Activated T-cell treated with anti-CD3 and anti-CD28 coated beads, Interleukin-2, amount 50 U/mL, for 24 hours (primary cell): ENCODE results near the gene PTPRG.

Experiments
- DNase-seq: peaks from one replicate; pipeline ENCODE4 v3.0.0-alpha.2; 2020
- H3K27ac Mint-ChIP-seq: 2 replicates; pipeline ENCODE4 v1.8.0; 2020; ENCODE audit warnings: mild to moderate bottlenecking, mixed read lengths
- H3K27me3 Mint-ChIP-seq: 2 replicates; pipeline ENCODE4 v1.8.0; 2020; ENCODE audit warnings: mixed read lengths
- H3K36me3 Mint-ChIP-seq: 2 replicates; pipeline ENCODE4 v1.8.0; 2020; ENCODE audit warnings: low read depth, mixed read lengths
- H3K4me1 Mint-ChIP-seq: 2 replicates; pipeline ENCODE4 v1.8.0; 2020; ENCODE audit warnings: low read depth, mixed read lengths
- H3K4me3 Mint-ChIP-seq: 2 replicates; pipeline ENCODE4 v1.8.0; 2020; ENCODE audit warnings: mild to moderate bottlenecking, moderate library complexity, mixed read lengths
- H3K9me3 Mint-ChIP-seq: 2 replicates; pipeline ENCODE4 v1.8.0; 2020; ENCODE audit warnings: mixed read lengths

The PTPRG gene

GRCh38 chr3:61983479-61983878 is 422.1 kb downstream of the PTPRG start:
- Mint-ChIP-seq H3K27me3 (no peaks in the 10 kb centered on the region), H3K4me1 (no peaks in the 10 kb centered on the region), H3K4me3 (no peak overlapping the region), H3K9me3 (no peaks in the 10 kb centered on the region), H3K27ac (no peak overlapping the region), H3K36me3 (no peaks in the 10 kb centered on the region)
- no peak for DNase-seq

GRCh38 chr3:61985020-61985419 is 423.6 kb downstream of the PTPRG start:
- no peaks in the 10 kb centered on the region for H3K36me3 Mint-ChIP-seq
- no peaks in the 10 kb centered on the region for H3K9me3 Mint-ChIP-seq
- H3K4me3 Mint-ChIP-seq: no peak overlapping the region
- H3K27ac Mint-ChIP-seq: no peak overlapping the region
- no peak for DNase-seq
- no peaks in the 10 kb centered on the region for H3K27me3 Mint-ChIP-seq
- no peaks in the 10 kb centered on the region for H3K4me1 Mint-ChIP-seq

- DNase-seq: no peak
- Mint-ChIP-seq H3K36me3 (no peaks in the 10 kb centered on the region), H3K4me1 (no peaks in the 10 kb centered on the region), H3K4me3 (no peak overlapping the region), H3K27ac (no peak overlapping the region), H3K27me3 (no peaks in the 10 kb centered on the region), H3K9me3 (no peaks in the 10 kb centered on the region)
Observed at GRCh38 chr3:61986473-61986872, 425.1 kb downstream of the PTPRG start.

- Mint-ChIP-seq H3K36me3 (no peaks in the 10 kb centered on the region), H3K27ac (no peak overlapping the region), H3K27me3 (no peaks in the 10 kb centered on the region), H3K4me1 (no peaks in the 10 kb centered on the region), H3K4me3 (no peak overlapping the region), H3K9me3 (no peaks in the 10 kb centered on the region)
- DNase-seq: no peak
Observed at GRCh38 chr3:61989681-61990080, 428.3 kb downstream of the PTPRG start.

- no peaks in the 10 kb centered on the region for H3K36me3 Mint-ChIP-seq
- H3K9me3 Mint-ChIP-seq: no peaks in the 10 kb centered on the region
- no peak for DNase-seq
- no peaks in the 10 kb centered on the region for H3K4me1 Mint-ChIP-seq
- H3K4me3 Mint-ChIP-seq: no peak overlapping the region
- H3K27me3 Mint-ChIP-seq: no peaks in the 10 kb centered on the region
- no peak overlapping the region for H3K27ac Mint-ChIP-seq
Observed at GRCh38 chr3:61990327-61991027, 429.1 kb downstream of the PTPRG start.

GRCh38 chr3:61991706-61992105 is 430.3 kb downstream of the PTPRG start:
- Mint-ChIP-seq H3K4me3 (no peak overlapping the region), H3K36me3 (no peaks in the 10 kb centered on the region), H3K4me1 (no peaks in the 10 kb centered on the region), H3K27ac (no peak overlapping the region), H3K27me3 (no peaks in the 10 kb centered on the region), H3K9me3 (no peaks in the 10 kb centered on the region)
- DNase-seq: no peak

GRCh38 chr3:61996366-61996765 is 435.0 kb downstream of the PTPRG start:
- Mint-ChIP-seq H3K4me3 (no peak overlapping the region), H3K27me3 (no peaks in the 10 kb centered on the region), H3K9me3 (no peaks in the 10 kb centered on the region), H3K4me1 (no peaks in the 10 kb centered on the region), H3K27ac (no peak overlapping the region), H3K36me3 (no peaks in the 10 kb centered on the region)
- no peak for DNase-seq

GRCh38 chr3:61997101-61997500 is 435.7 kb downstream of the PTPRG start:
- Mint-ChIP-seq H3K4me1 (no peaks in the 10 kb centered on the region), H3K27me3 (no peaks in the 10 kb centered on the region), H3K4me3 (no peak overlapping the region), H3K27ac (no peak overlapping the region), H3K9me3 (no peaks in the 10 kb centered on the region), H3K36me3 (no peaks in the 10 kb centered on the region)
- no peak for DNase-seq

- Mint-ChIP-seq H3K4me3 (no peak overlapping the region), H3K9me3 (no peaks in the 10 kb centered on the region), H3K36me3 (no peaks in the 10 kb centered on the region), H3K27me3 (no peaks in the 10 kb centered on the region), H3K4me1 (no peaks in the 10 kb centered on the region), H3K27ac (no peak overlapping the region)
- DNase-seq: no peak
Observed at GRCh38 chr3:62003835-62004234, 442.5 kb downstream of the PTPRG start.

- H3K27me3 Mint-ChIP-seq: no peaks in the 10 kb centered on the region
- H3K9me3 Mint-ChIP-seq: no peaks in the 10 kb centered on the region
- H3K36me3 Mint-ChIP-seq: no peaks in the 10 kb centered on the region
- H3K27ac Mint-ChIP-seq: no peak overlapping the region
- no peaks in the 10 kb centered on the region for H3K4me1 Mint-ChIP-seq
- DNase-seq: no peak
- H3K4me3 Mint-ChIP-seq: no peak overlapping the region
Observed at GRCh38 chr3:62007036-62007435, 445.7 kb downstream of the PTPRG start.

- no peak for DNase-seq
- H3K9me3 Mint-ChIP-seq: no peaks in the 10 kb centered on the region
- H3K4me1 Mint-ChIP-seq: no peaks in the 10 kb centered on the region
- H3K27ac Mint-ChIP-seq: no peak overlapping the region
- H3K36me3 Mint-ChIP-seq: no peaks in the 10 kb centered on the region
- H3K27me3 Mint-ChIP-seq: peaks cover 3% of the 10 kb centered on the region
- no peak overlapping the region for H3K4me3 Mint-ChIP-seq
Observed at GRCh38 chr3:62010989-62011388, 449.6 kb downstream of the PTPRG start.

GRCh38 chr3:62011666-62012065 is 450.3 kb downstream of the PTPRG start:
- Mint-ChIP-seq H3K4me1 (no peaks in the 10 kb centered on the region), H3K27ac (no peak overlapping the region), H3K27me3 (peaks cover 3% of the 10 kb centered on the region), H3K36me3 (no peaks in the 10 kb centered on the region), H3K9me3 (no peaks in the 10 kb centered on the region), H3K4me3 (no peak overlapping the region)
- no peak for DNase-seq

- H3K4me3 Mint-ChIP-seq: no peak overlapping the region
- DNase-seq: no peak
- H3K27ac Mint-ChIP-seq: no peak overlapping the region
- no peaks in the 10 kb centered on the region for H3K9me3 Mint-ChIP-seq
- H3K36me3 Mint-ChIP-seq: no peaks in the 10 kb centered on the region
- no peaks in the 10 kb centered on the region for H3K4me1 Mint-ChIP-seq
- H3K27me3 Mint-ChIP-seq: peaks cover 3% of the 10 kb centered on the region
Observed at GRCh38 chr3:62013951-62014350, 452.6 kb downstream of the PTPRG start.

GRCh38 chr3:62015111-62015510 is 453.7 kb downstream of the PTPRG start:
- no peak overlapping the region for H3K4me3 Mint-ChIP-seq
- no peaks in the 10 kb centered on the region for H3K4me1 Mint-ChIP-seq

GRCh38 chr3:62019906-62020305 is 458.5 kb downstream of the PTPRG start:
- Mint-ChIP-seq H3K4me3 (no peak overlapping the region), H3K4me1 (no peaks in the 10 kb centered on the region), H3K27me3 (no peaks in the 10 kb centered on the region), H3K27ac (no peak overlapping the region), H3K36me3 (no peaks in the 10 kb centered on the region), H3K9me3 (no peaks in the 10 kb centered on the region)
- no peak for DNase-seq

More at GRCh38 chr3:62015111-62015510, 453.7 kb downstream of the PTPRG start:
- Mint-ChIP-seq H3K36me3 (no peaks in the 10 kb centered on the region), H3K27ac (no peak overlapping the region), H3K27me3 (peaks cover 3% of the 10 kb centered on the region), H3K9me3 (no peaks in the 10 kb centered on the region)
- DNase-seq: no peak

- no peak overlapping the region for H3K4me3 Mint-ChIP-seq
- H3K9me3 Mint-ChIP-seq: no peaks in the 10 kb centered on the region
- no peaks in the 10 kb centered on the region for H3K36me3 Mint-ChIP-seq
- DNase-seq: no peak
- no peak overlapping the region for H3K27ac Mint-ChIP-seq
- H3K27me3 Mint-ChIP-seq: no peaks in the 10 kb centered on the region
- H3K4me1 Mint-ChIP-seq: no peaks in the 10 kb centered on the region
Observed at GRCh38 chr3:62020706-62021105, 459.3 kb downstream of the PTPRG start.
